Measurements from ENCODE around the gene ZHX3. TPM values are rescaled to one million over a fixed set of nuclear protein-coding genes. Genes with fewer than 3 reads are reported as not detected.

The ZHX3 gene
- total RNA-seq, 1 experiment from 2014 or later, result 5.9 TPM

DNA sequence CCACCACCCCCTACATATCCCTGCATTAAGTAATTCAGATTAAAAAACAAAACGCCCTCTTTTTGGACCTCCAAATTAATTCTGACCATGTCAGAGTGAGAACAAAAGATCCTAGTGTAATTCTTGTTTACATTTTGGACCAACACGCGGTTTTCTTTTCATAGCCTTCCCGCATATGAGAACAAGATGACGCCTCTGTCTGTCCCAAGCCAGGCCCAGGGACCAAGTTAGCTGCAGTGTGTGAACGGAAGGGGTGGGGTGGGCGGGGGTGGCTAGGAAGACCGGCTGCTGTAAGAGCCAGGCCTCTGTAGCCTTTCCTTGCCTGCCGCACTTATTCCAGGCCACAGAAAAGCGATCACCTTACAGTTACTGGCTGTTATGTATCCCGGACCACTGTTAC, 112.2 kb downstream of the ZHX3 start:
- no peaks in the 10 kb centered on the region for H4K20me1 ChIP-seq (ENCODE audit: insufficient read depth, low read depth, low read length)
- no peaks in the 10 kb centered on the region for H3K27me3 ChIP-seq (ENCODE audit: low read length)
- H2AFZ ChIP-seq (ENCODE audit: low read length), result no peak overlapping the region
- no peaks in the 10 kb centered on the region for H3K9me3 ChIP-seq (ENCODE audit: low read length)
- DNase-seq, result no peak
- no peak overlapping the region for H3K9ac ChIP-seq (ENCODE audit: low read length)
- H3K4me2 ChIP-seq (ENCODE audit: low read depth, low read length, poor library complexity, severe bottlenecking), result no peak overlapping the region
- no peaks in the 10 kb centered on the region for H3K4me1 ChIP-seq (ENCODE audit: low read length)
- H3K9me2 ChIP-seq (replicated peaks; ENCODE audit: insufficient read depth, low read length), result no peaks in the 10 kb centered on the region
- H3K36me3 ChIP-seq (ENCODE audit: insufficient read depth, low read length), result no peaks in the 10 kb centered on the region
- H3K79me2 ChIP-seq (ENCODE audit: low read length), result no peaks in the 10 kb centered on the region
- no peak overlapping the region for H3K27ac ChIP-seq (ENCODE audit: low read length)
- no peak overlapping the region for H3K4me3 ChIP-seq (ENCODE audit: low read length)

DNA sequence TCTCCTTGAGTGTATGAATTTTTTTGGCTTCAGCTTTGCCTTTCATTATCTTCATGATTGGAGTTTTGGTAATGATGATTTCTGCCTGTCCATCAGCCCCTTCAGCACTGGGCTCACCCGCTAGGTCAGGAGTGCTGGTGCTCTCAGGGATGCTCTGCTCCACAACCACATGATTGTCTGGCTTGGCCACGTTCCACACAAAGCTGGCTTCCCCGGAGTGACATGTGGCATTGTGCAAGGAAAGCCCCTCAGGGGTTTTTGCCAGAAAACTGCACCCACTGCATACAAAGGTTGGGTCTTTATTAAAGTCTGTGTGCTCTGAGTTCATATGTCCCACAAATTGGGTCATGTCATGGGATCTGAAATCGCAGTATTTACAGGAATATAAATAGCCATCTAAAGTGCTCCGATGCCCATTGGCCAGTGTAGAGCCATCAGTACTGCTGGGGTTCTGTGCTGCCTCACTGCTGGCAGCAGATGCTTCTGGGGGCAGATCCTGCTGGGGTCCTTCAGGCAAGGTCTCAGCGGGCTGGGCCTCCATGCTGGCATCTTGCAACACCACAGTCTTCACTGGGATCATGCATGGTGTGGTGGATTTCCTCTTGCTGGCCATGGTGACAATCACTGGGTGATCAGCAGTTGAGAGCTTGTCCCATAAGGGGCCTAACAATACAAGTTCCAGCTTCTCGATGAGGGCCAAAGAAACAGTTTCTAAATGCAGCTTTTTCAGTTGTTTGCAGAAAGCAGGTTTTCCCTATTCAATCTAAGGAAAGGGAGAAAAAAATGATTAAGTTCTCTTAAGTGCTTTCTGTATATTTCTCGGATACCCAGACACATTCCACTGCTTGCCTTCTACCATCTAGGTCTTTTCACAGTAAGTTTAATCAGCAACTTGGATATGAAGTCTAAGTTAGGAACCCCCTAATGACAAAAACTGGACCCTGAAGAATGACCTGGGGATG, 112.9 kb downstream of the ZHX3 start:
- H3K36me3 ChIP-seq (ENCODE audit: insufficient read depth, low read length), result no peaks in the 10 kb centered on the region
- no peak overlapping the region for H3K4me3 ChIP-seq (ENCODE audit: low read length)
- no peak overlapping the region for H2AFZ ChIP-seq (ENCODE audit: low read length)
- H3K9ac ChIP-seq (ENCODE audit: low read length), result no peak overlapping the region
- DNase-seq, result no peak
- no peaks in the 10 kb centered on the region for H3K79me2 ChIP-seq (ENCODE audit: low read length)
- H4K20me1 ChIP-seq (ENCODE audit: insufficient read depth, low read depth, low read length), result no peaks in the 10 kb centered on the region
- H3K9me2 ChIP-seq (replicated peaks; ENCODE audit: insufficient read depth, low read length), result no peaks in the 10 kb centered on the region
- H3K4me1 ChIP-seq (ENCODE audit: low read length), result no peaks in the 10 kb centered on the region
- H3K9me3 ChIP-seq (ENCODE audit: low read length), result no peaks in the 10 kb centered on the region
- no peak overlapping the region for H3K27ac ChIP-seq (ENCODE audit: low read length)
- no peak overlapping the region for H3K4me2 ChIP-seq (ENCODE audit: low read depth, low read length, poor library complexity, severe bottlenecking)
- no peaks in the 10 kb centered on the region for H3K27me3 ChIP-seq (ENCODE audit: low read length)

DNA sequence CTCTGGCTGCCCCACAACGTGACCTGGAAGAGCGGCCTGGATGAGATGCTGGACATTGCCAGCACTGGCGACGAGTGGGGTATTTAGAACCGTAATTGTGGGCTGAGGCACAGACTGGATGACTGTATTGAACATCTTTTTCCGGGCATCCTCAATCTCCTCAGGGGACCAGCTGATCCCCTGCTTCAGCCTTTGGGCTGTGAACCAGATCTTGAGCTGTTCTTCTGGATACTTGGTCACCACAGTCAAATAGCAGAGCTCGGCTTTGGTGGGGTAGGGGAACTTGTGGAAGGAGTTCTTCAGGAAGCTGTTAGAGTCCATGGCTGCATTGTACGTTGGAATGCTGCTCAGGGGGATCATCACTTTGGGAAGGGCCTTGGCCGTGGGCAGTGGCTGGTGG, 113.9 kb downstream of the ZHX3 start:
- Histone ChIP-seq H3K27ac (ENCODE audit: low read length) (no peak overlapping the region), H3K4me2 (ENCODE audit: low read depth, low read length, poor library complexity, severe bottlenecking) (no peak overlapping the region), H3K36me3 (ENCODE audit: insufficient read depth, low read length) (no peaks in the 10 kb centered on the region), H3K27me3 (ENCODE audit: low read length) (no peaks in the 10 kb centered on the region), H3K4me1 (ENCODE audit: low read length) (no peaks in the 10 kb centered on the region), H4K20me1 (ENCODE audit: insufficient read depth, low read depth, low read length) (no peaks in the 10 kb centered on the region), H3K9me2 (replicated peaks; ENCODE audit: insufficient read depth, low read length) (no peaks in the 10 kb centered on the region), H3K9me3 (ENCODE audit: low read length) (peaks cover 5% of the 10 kb centered on the region), H3K9ac (ENCODE audit: low read length) (no peak overlapping the region), H3K4me3 (ENCODE audit: low read length) (no peak overlapping the region), H2AFZ (ENCODE audit: low read length) (no peak overlapping the region), H3K79me2 (ENCODE audit: low read length) (no peaks in the 10 kb centered on the region)
- DNase-seq, result no peak

DNA sequence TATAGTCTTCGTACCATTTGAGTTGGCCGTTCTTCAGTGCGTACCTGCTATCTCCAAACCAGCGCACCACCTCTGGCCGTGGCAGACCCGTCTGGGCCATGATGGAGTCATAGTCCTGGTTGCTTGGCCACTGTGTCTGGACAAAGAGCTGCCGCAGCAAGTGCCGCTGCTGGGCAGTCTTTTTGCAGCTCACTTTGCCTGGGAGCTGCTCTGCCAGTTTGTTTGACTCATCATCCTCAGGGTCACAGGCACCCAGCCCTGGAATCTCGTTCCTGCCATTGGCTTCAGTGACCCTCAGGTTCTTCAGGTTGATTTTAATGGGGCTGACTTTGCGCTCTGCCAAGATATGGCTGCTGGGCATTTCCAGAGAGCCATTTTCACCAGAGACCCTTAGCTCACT, 115.1 kb downstream of the ZHX3 start:
- Histone ChIP-seq H3K9me3 (ENCODE audit: low read length) (peaks cover 10% of the 10 kb centered on the region), H3K79me2 (ENCODE audit: low read length) (no peaks in the 10 kb centered on the region), H3K4me3 (ENCODE audit: low read length) (no peak overlapping the region), H3K9me2 (replicated peaks; ENCODE audit: insufficient read depth, low read length) (no peaks in the 10 kb centered on the region), H3K9ac (ENCODE audit: low read length) (no peak overlapping the region), H3K4me1 (ENCODE audit: low read length) (no peaks in the 10 kb centered on the region), H3K27me3 (ENCODE audit: low read length) (no peaks in the 10 kb centered on the region), H3K4me2 (ENCODE audit: low read depth, low read length, poor library complexity, severe bottlenecking) (no peak overlapping the region), H4K20me1 (ENCODE audit: insufficient read depth, low read depth, low read length) (no peaks in the 10 kb centered on the region), H3K36me3 (ENCODE audit: insufficient read depth, low read length) (peaks cover 6% of the 10 kb centered on the region), H3K27ac (ENCODE audit: low read length) (no peak overlapping the region), H2AFZ (ENCODE audit: low read length) (no peak overlapping the region)
- no peak for DNase-seq

DNA sequence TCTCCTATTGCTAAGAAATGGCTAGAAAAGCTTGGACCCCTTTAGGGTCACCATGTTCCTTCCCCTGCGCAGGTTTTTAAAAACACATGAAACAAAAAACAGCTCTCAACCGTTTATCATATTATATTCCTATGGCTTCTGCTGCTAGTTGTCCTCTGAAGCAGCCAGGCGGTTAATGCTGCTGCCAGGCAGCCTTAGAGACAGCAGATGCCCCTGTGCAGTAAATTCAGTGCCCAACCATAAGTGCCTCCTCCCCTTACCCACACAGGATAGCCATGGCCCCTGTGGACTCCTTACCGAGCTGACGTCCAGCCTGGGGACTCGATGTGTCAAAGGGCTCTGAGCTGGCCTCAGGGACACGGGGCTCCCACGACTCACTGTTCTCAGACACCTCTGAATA, 115.8 kb downstream of the ZHX3 start:
- Histone ChIP-seq H4K20me1 (ENCODE audit: insufficient read depth, low read depth, low read length) (no peaks in the 10 kb centered on the region), H3K4me2 (ENCODE audit: low read depth, low read length, poor library complexity, severe bottlenecking) (no peak overlapping the region), H3K9ac (ENCODE audit: low read length) (no peak overlapping the region), H3K27ac (ENCODE audit: low read length) (no peak overlapping the region), H3K4me1 (ENCODE audit: low read length) (no peaks in the 10 kb centered on the region), H3K36me3 (ENCODE audit: insufficient read depth, low read length) (peaks cover 7% of the 10 kb centered on the region), H3K9me3 (ENCODE audit: low read length) (peaks cover 10% of the 10 kb centered on the region), H3K79me2 (ENCODE audit: low read length) (no peaks in the 10 kb centered on the region), H3K27me3 (ENCODE audit: low read length) (no peaks in the 10 kb centered on the region), H3K9me2 (replicated peaks; ENCODE audit: insufficient read depth, low read length) (no peaks in the 10 kb centered on the region), H3K4me3 (ENCODE audit: low read length) (no peak overlapping the region), H2AFZ (ENCODE audit: low read length) (no peak overlapping the region)
- DNase-seq, result no peak

DNA sequence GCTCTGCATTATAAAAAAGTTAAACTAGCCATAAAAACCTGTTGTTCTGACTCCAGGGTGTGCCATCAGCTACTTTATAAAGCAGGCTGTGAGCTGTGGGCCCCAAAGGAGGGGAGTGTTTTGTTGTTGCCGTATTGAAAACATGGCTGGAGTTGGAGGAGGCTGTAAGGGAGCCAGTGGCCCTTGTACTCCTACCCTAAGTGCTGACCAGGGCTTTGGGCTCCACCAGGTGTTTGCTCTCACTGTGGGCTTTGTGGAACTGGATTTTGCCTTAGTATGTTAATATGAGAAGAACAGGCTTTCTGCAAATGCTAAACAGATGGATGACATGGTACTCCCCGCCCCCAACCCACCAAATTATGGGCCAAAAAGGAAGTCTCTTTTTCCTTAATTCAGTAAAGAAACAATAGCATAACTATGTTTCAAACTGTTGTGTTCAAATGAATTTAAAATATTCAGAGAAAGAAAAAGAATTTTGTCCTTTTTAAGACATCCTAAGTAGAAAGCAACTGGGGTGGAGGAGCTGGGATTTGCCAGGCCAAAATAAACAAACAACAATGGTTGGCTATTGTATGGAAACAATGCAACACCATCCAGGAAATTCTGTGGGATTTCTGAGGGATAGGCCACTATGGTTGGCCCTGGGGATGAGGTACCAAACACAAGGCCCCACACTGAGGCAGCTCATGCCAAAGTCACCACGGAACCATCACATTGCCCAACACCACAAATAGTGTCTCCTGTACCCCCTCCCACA, 116.9 kb downstream of the ZHX3 start:
- Histone ChIP-seq H2AFZ (ENCODE audit: low read length) (no peak overlapping the region), H3K9ac (ENCODE audit: low read length) (no peak overlapping the region), H3K9me3 (ENCODE audit: low read length) (peaks cover 10% of the 10 kb centered on the region), H3K9me2 (replicated peaks; ENCODE audit: insufficient read depth, low read length) (no peaks in the 10 kb centered on the region), H4K20me1 (ENCODE audit: insufficient read depth, low read depth, low read length) (no peaks in the 10 kb centered on the region), H3K27ac (ENCODE audit: low read length) (no peak overlapping the region), H3K4me3 (ENCODE audit: low read length) (no peak overlapping the region), H3K36me3 (ENCODE audit: insufficient read depth, low read length) (peaks cover 7% of the 10 kb centered on the region), H3K4me1 (ENCODE audit: low read length) (no peaks in the 10 kb centered on the region), H3K4me2 (ENCODE audit: low read depth, low read length, poor library complexity, severe bottlenecking) (no peak overlapping the region), H3K79me2 (ENCODE audit: low read length) (no peaks in the 10 kb centered on the region), H3K27me3 (ENCODE audit: low read length) (no peaks in the 10 kb centered on the region)
- DNase-seq, result no peak

DNA sequence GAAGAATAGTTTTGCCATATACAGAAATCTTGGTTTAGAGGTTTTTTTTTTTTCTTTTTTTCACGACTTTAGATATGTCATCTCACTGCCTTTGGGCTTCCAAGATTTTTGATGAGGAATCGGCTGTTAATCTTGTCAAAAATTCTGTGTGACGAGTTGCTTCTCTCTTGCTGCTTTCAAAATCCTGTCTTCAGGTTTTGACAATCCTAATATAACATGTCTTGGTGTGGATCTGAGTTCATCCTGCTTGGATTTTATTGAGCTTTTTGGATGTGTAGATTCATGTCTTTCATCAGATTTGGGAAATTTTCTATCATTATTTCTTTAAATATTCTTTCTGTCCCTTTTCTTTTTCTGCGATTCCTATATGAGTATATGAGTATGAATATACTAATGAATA, 119.1 kb downstream of the ZHX3 start:
- no peaks in the 10 kb centered on the region for H4K20me1 ChIP-seq (ENCODE audit: insufficient read depth, low read depth, low read length)

DNA sequence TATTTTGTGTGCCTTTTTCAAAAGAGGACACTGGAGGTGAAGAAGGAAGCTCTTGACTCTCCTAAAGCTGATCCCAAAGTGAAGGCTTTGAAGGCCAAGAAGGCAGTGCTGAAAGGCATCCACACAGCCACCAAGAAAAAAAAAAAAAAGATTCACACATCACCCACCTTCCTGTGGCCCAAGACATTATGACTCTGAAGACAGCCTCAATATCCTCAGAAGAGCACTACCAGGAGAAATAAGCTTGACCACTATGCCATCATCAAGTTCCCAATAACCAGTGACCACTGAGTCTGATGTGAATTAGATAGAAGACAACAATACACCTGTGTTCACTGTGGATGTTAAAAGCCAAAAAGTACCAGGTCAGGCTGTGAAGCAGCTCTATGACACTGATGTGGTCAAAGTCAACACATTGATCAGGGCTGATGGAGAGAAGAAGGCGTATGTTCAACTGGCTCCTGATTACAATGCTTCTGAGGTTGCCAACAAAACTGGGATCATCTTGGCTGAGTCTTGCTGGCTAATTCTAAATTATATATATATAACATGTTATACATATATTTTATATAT, 120.8 kb downstream of the ZHX3 start:
- H3K4me2 ChIP-seq (ENCODE audit: low read depth, low read length, poor library complexity, severe bottlenecking), result no peak overlapping the region
- no peak overlapping the region for H3K9ac ChIP-seq (ENCODE audit: low read length)
- H3K36me3 ChIP-seq (ENCODE audit: insufficient read depth, low read length), result peaks cover 12% of the 10 kb centered on the region
- no peak overlapping the region for H2AFZ ChIP-seq (ENCODE audit: low read length)
- no peaks in the 10 kb centered on the region for H3K27me3 ChIP-seq (ENCODE audit: low read length)
- no peaks in the 10 kb centered on the region for H3K9me2 ChIP-seq (replicated peaks; ENCODE audit: insufficient read depth, low read length)
- no peak for DNase-seq
- peaks cover 13% of the 10 kb centered on the region for H3K9me3 ChIP-seq (ENCODE audit: low read length)
- no peaks in the 10 kb centered on the region for H3K4me1 ChIP-seq (ENCODE audit: low read length)
- H3K27ac ChIP-seq (ENCODE audit: low read length), result no peak overlapping the region
- no peak overlapping the region for H3K4me3 ChIP-seq (ENCODE audit: low read length)
- H3K79me2 ChIP-seq (ENCODE audit: low read length), result no peaks in the 10 kb centered on the region
- no peaks in the 10 kb centered on the region for H4K20me1 ChIP-seq (ENCODE audit: insufficient read depth, low read depth, low read length)

More for the DNA sequence above, 119.1 kb downstream of the ZHX3 start:
- Histone ChIP-seq H3K36me3 (ENCODE audit: insufficient read depth, low read length) (peaks cover 7% of the 10 kb centered on the region), H3K9ac (ENCODE audit: low read length) (no peak overlapping the region), H3K27me3 (ENCODE audit: low read length) (no peaks in the 10 kb centered on the region), H3K79me2 (ENCODE audit: low read length) (no peaks in the 10 kb centered on the region), H3K4me3 (ENCODE audit: low read length) (no peak overlapping the region), H2AFZ (ENCODE audit: low read length) (no peak overlapping the region), H3K9me2 (replicated peaks; ENCODE audit: insufficient read depth, low read length) (no peaks in the 10 kb centered on the region), H3K9me3 (ENCODE audit: low read length) (peaks cover 10% of the 10 kb centered on the region), H3K4me2 (ENCODE audit: low read depth, low read length, poor library complexity, severe bottlenecking) (no peak overlapping the region), H3K27ac (ENCODE audit: low read length) (no peak overlapping the region), H3K4me1 (ENCODE audit: low read length) (no peaks in the 10 kb centered on the region)
- no peak for DNase-seq

All from Karpas-422 (cell line).